Epithelial cell of prostate (primary cell): ENCODE measurements around the gene MAN1C1.
"Not testable (repeated sequence)": the region's sequence is repeated elsewhere in the genome, so short reads cannot be mapped to it uniquely, and the experiment has no call there.

ENCODE experiments used
- DNase-seq: peaks from one replicate; pipeline ENCODE4 v3.0.0-alpha.2; 2011; ENCODE audit warnings: low read depth, low spot score
- H3K27ac ChIP-seq: fragments of 450-650 bp; 2 replicates; pipeline ENCODE4 v1.5.1; 2017; ENCODE audit warnings: mild to moderate bottlenecking

The MAN1C1 gene

GRCh38 chr1:25629836-25630235 is 13.2 kb downstream of the MAN1C1 start:
- H3K27ac ChIP-seq: no peak overlapping the region
- DNase-seq: no peak

- DNase-seq: no peak
- no peak overlapping the region for H3K27ac ChIP-seq
These were observed 15.3 kb downstream of the MAN1C1 start for GRCh38 chr1:25631750-25632485.

- no peak overlapping the region for H3K27ac ChIP-seq
- DNase-seq: no peak
These were observed 17.5 kb downstream of the MAN1C1 start for GRCh38 chr1:25634066-25634465.

- no peak overlapping the region for H3K27ac ChIP-seq
- no peak for DNase-seq
These were observed 18.3 kb downstream of the MAN1C1 start for GRCh38 chr1:25634896-25635295.

GRCh38 chr1:25636141-25636540 is 19.6 kb downstream of the MAN1C1 start:
- not testable (repeated sequence) for H3K27ac ChIP-seq, DNase-seq

GRCh38 chr1:25640646-25641328 is 24.2 kb downstream of the MAN1C1 start:
- no peak for DNase-seq
- no peak overlapping the region for H3K27ac ChIP-seq

GRCh38 chr1:25641329-25641725 is 24.7 kb downstream of the MAN1C1 start:
- no peak for DNase-seq
- no peak overlapping the region for H3K27ac ChIP-seq

- no peak overlapping the region for H3K27ac ChIP-seq
- no peak for DNase-seq
These were observed 25.5 kb downstream of the MAN1C1 start for GRCh38 chr1:25641931-25642573.

GRCh38 chr1:25642574-25643108 is 26.1 kb downstream of the MAN1C1 start:
- H3K27ac ChIP-seq: no peak overlapping the region
- DNase-seq: no peak

- no peak for DNase-seq
- H3K27ac ChIP-seq: no peak overlapping the region
These were observed 27.3 kb downstream of the MAN1C1 start for GRCh38 chr1:25643929-25644328.

GRCh38 chr1:25644962-25645361 is 28.4 kb downstream of the MAN1C1 start:
- no peak for DNase-seq

GRCh38 chr1:25645637-25646400 is 29.2 kb downstream of the MAN1C1 start:
- no peak overlapping the region for H3K27ac ChIP-seq
- DNase-seq: no peak

More at GRCh38 chr1:25644962-25645361, 28.4 kb downstream of the MAN1C1 start:
- H3K27ac ChIP-seq: no peak overlapping the region

- DNase-seq: no peak
These were observed 30.5 kb downstream of the MAN1C1 start for GRCh38 chr1:25647106-25647505.

GRCh38 chr1:25647863-25648262 is 31.3 kb downstream of the MAN1C1 start:
- no peak overlapping the region for H3K27ac ChIP-seq
- no peak for DNase-seq

More at GRCh38 chr1:25647106-25647505, 30.5 kb downstream of the MAN1C1 start:
- no peak overlapping the region for H3K27ac ChIP-seq

GRCh38 chr1:25648681-25649440 is 32.3 kb downstream of the MAN1C1 start:
- DNase-seq: no peak
- no peak overlapping the region for H3K27ac ChIP-seq

GRCh38 chr1:25649505-25650288 is 33.1 kb downstream of the MAN1C1 start:
- no peak for DNase-seq
- no peak overlapping the region for H3K27ac ChIP-seq

- no peak for DNase-seq
- no peak overlapping the region for H3K27ac ChIP-seq
These were observed 33.6 kb downstream of the MAN1C1 start for GRCh38 chr1:25650289-25650576.

- no peak overlapping the region for H3K27ac ChIP-seq
- DNase-seq: no peak
These were observed 34.5 kb downstream of the MAN1C1 start for GRCh38 chr1:25651036-25651640.
